Endodermal cell (in vitro differentiated cells): ENCODE data around the gene ORM1. TPM values are rescaled to one million over a fixed set of nuclear protein-coding genes. Genes with fewer than 3 reads are reported as not detected.
A peak's percentile ranks its signal among the peaks of the same experiment; 100 is the strongest.

Experiments
- DNase-seq: peaks from one replicate; pipeline ENCODE4 v3.0.0-alpha.2; 2017
- H3K27ac ChIP-seq: 2 replicates; pipeline ENCODE4 v1.5.1; 2013; ENCODE audit warnings: mild to moderate bottlenecking, low read depth, low read length, moderate library complexity
- H3K27me3 ChIP-seq: 2 replicates; pipeline ENCODE4 v1.6.1; 2013; ENCODE audit warnings: mild to moderate bottlenecking, low read length, moderate library complexity; ENCODE audit not compliant: insufficient read depth, control insufficient read depth, poor library complexity, severe bottlenecking
- H3K36me3 ChIP-seq: 2 replicates; pipeline ENCODE4 v1.7.0; 2013; ENCODE audit warnings: mild to moderate bottlenecking, low read length, moderate library complexity; ENCODE audit not compliant: control insufficient read depth, insufficient read depth
- H3K4me1 ChIP-seq: one replicate; pipeline ENCODE4 v1.7.0; 2013; ENCODE audit warnings: low read length; ENCODE audit not compliant: control insufficient read depth, insufficient read depth
- H3K4me3 ChIP-seq: 2 replicates; pipeline ENCODE4 v1.5.1; 2013; ENCODE audit warnings: mild to moderate bottlenecking, low read length, moderate library complexity
- H3K9ac ChIP-seq: 2 replicates; pipeline ENCODE4 v1.6.1; 2013; ENCODE audit warnings: mild to moderate bottlenecking, low read length, moderate library complexity; ENCODE audit not compliant: poor library complexity, severe bottlenecking; ENCODE audit errors: extremely low read depth
- H3K9me3 ChIP-seq: 2 replicates; pipeline ENCODE4 v1.6.1; 2013; ENCODE audit warnings: mild to moderate bottlenecking, low read length, moderate library complexity; ENCODE audit not compliant: control insufficient read depth
- H3K27ac Mint-ChIP-seq: 2 replicates; pipeline ENCODE4 v1.8.0; 2020; ENCODE audit warnings: mixed read lengths
- H3K27me3 Mint-ChIP-seq: 2 replicates; pipeline ENCODE4 v1.8.0; 2021; ENCODE audit warnings: mild to moderate bottlenecking, mixed read lengths; ENCODE audit not compliant: insufficient read depth
- H3K36me3 Mint-ChIP-seq: 2 replicates; pipeline ENCODE4 v1.8.0; 2020; ENCODE audit warnings: low read depth, mixed read lengths
- H3K4me1 Mint-ChIP-seq: 2 replicates; pipeline ENCODE4 v1.8.0; 2020; ENCODE audit warnings: mixed read lengths
- H3K4me3 Mint-ChIP-seq: 2 replicates; pipeline ENCODE4 v1.8.0; 2020; ENCODE audit warnings: mild to moderate bottlenecking, moderate library complexity, mixed read lengths
- H3K9me3 Mint-ChIP-seq: 2 replicates; pipeline ENCODE4 v1.8.0; 2020; ENCODE audit warnings: mild to moderate bottlenecking, mixed read lengths
- WGBS, 2 experiments: methylation state at CpG; one replicate each; pipeline versions ENCODE4 v1.1.5 to v1.1.7; 2013; ENCODE audit warnings: missing lambda C conversion rate in 2 of 2, mixed read lengths in 1 of 2; ENCODE audit not compliant: insufficient coverage in 1 of 2, insufficient read length in 1 of 2; 5-methylcytosine and 5-hydroxymethylcytosine counted together
- total RNA-seq, 2 donors: library from RNA; stranded (reverse); fragmentation: NEBNext Ultra II Directional in 1 of 2; extraction: Animal tissue kit (Norgen Biotek cat#: 25700) in 1 of 2; gene quantifications; 2 replicates in 1 of 2; 3 replicates in 1 of 2; pipeline ENCODE4 v1.2.1, GENCODE V29; 2021
- TF ChIP-seq, protein P1 (sequence below): fragments of 200-600 bp; sonication (generic); conservative IDR thresholded peaks from 2 replicates; pipeline ENCODE4 v1.5.0; 2021; ENCODE audit warnings: antibody characterized with exemption, mild to moderate bottlenecking

ORM1 gene
- total RNA-seq, 2 donors from 2014 or later = 0.59 TPM; not detected in 1

- Histone ChIP-seq H3K4me3 (no peak overlapping the region), H3K27me3 (no peaks in the 10 kb centered on the region), H3K27ac (no peak overlapping the region), H3K4me1 (no peaks in the 10 kb centered on the region), H3K9me3 (no peaks in the 10 kb centered on the region), H3K9ac (no peak overlapping the region), H3K36me3 (peaks cover 10% of the 10 kb centered on the region)
- TF ChIP-seq, protein P1, sequence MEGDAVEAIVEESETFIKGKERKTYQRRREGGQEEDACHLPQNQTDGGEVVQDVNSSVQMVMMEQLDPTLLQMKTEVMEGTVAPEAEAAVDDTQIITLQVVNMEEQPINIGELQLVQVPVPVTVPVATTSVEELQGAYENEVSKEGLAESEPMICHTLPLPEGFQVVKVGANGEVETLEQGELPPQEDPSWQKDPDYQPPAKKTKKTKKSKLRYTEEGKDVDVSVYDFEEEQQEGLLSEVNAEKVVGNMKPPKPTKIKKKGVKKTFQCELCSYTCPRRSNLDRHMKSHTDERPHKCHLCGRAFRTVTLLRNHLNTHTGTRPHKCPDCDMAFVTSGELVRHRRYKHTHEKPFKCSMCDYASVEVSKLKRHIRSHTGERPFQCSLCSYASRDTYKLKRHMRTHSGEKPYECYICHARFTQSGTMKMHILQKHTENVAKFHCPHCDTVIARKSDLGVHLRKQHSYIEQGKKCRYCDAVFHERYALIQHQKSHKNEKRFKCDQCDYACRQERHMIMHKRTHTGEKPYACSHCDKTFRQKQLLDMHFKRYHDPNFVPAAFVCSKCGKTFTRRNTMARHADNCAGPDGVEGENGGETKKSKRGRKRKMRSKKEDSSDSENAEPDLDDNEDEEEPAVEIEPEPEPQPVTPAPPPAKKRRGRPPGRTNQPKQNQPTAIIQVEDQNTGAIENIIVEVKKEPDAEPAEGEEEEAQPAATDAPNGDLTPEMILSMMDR = no peak
- WGBS, 2 experiments = 96 to 98% methylated on average over 4 to 7 of the region's 7 CpGs
- H3K36me3 Mint-ChIP-seq = peaks cover 32% of the 10 kb centered on the region
- no peaks in the 10 kb centered on the region for H3K9me3 Mint-ChIP-seq
- peaks cover 10% of the 10 kb centered on the region for H3K4me1 Mint-ChIP-seq
- H3K27me3 Mint-ChIP-seq = no peaks in the 10 kb centered on the region
- no peak for DNase-seq
- H3K4me3 Mint-ChIP-seq = no peak overlapping the region
- H3K27ac Mint-ChIP-seq = no peak overlapping the region
Observed at GRCh38 chr9:114345493-114346065, 22.7 kb downstream of the ORM1 start.

DNA sequence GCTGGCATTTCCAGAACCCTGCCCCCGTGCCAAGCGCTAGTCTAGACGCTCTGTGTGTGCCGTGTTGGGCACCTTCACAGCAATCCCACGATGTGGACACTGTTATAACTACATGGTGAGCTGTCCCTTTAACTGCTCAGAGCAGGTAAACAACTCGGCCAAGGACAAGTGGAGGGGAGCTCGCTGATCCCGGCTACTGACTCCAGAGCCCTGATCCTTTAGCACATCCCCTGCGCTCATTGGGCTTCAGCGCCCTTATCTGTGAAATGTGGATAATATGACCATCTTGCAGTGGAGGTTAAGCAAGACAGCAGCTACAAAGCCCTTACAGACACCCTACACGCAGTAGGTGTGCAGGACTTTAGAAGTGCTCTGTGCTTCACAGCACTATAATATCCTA, 23.2 kb downstream of the ORM1 start:
- Histone ChIP-seq H3K4me1 (no peaks in the 10 kb centered on the region), H3K9me3 (no peaks in the 10 kb centered on the region), H3K27me3 (no peaks in the 10 kb centered on the region), H3K9ac (no peak overlapping the region), H3K4me3 (no peak overlapping the region), H3K27ac (no peak overlapping the region), H3K36me3 (peaks cover 10% of the 10 kb centered on the region)
- TF ChIP-seq, protein P1 = no peak
- no peak for DNase-seq
- Mint-ChIP-seq H3K9me3 (no peaks in the 10 kb centered on the region), H3K27me3 (no peaks in the 10 kb centered on the region), H3K27ac (no peak overlapping the region), H3K4me1 (peaks cover 10% of the 10 kb centered on the region), H3K36me3 (peaks cover 34% of the 10 kb centered on the region), H3K4me3 (no peak overlapping the region)
- WGBS, 2 experiments = 92% methylated on average over 11 of the region's 11 CpGs

DNA sequence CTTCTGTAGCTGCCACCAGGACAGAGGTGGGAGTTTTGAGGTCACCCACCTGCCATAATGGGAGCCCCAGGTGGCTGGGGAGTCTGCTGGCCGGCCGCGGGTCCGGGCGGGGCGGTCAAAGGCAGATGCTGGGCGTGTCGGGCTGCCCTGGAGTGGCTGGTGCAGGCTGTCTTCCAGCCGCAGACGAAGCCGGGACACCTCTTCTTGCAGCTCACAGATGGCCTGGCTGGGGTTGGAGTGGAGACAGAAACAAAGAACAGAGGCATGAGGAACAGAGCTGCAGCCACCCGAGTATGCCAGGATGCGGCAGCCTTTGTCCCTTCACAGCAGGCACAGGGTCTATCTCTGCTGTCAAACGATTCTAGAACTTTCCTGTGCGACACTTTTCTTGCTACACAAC, 24.8 kb downstream of the ORM1 start:
- no peaks in the 10 kb centered on the region for H3K4me1 ChIP-seq
- no peaks in the 10 kb centered on the region for H3K9me3 ChIP-seq
- peaks cover 10% of the 10 kb centered on the region for H3K4me1 Mint-ChIP-seq
- H3K9me3 Mint-ChIP-seq = no peaks in the 10 kb centered on the region
- H3K36me3 Mint-ChIP-seq = peaks cover 30% of the 10 kb centered on the region
- no peaks in the 10 kb centered on the region for H3K27me3 Mint-ChIP-seq
- peak overlapping the region; percentile 60 for H3K27ac ChIP-seq
- H3K36me3 ChIP-seq = peaks cover 10% of the 10 kb centered on the region
- no peak overlapping the region for H3K9ac ChIP-seq
- no peaks in the 10 kb centered on the region for H3K27me3 ChIP-seq
- DNase-seq = no peak
- TF ChIP-seq, protein P1 = no peak
- H3K27ac Mint-ChIP-seq = no peak overlapping the region
- no peak overlapping the region for H3K4me3 Mint-ChIP-seq
- no peak overlapping the region for H3K4me3 ChIP-seq
- WGBS, 2 experiments = 88 to 89% methylated on average over 15 of the region's 15 CpGs
